ENCODE results near the gene MAT2A.

Gene MAT2A

DNA sequence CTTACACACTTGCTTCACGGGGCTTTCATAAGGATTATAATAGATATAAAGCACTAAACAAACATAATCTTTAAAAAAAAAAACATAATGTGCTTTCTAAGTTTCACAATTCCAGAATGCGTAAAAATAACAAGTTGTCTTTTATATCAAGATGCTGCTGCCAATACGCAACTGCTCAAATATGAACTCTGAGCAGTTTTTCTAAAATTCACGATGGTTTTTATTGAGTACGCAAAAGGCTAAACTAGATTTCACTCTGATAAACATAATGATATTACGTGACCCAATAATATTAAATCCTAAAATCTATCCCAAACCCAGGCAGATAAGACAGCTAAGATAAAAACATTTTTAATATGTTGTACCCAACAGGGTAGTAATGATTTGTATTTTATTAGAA is 24.6 kb upstream of the MAT2A start:
- TF ChIP-seq, protein P1, sequence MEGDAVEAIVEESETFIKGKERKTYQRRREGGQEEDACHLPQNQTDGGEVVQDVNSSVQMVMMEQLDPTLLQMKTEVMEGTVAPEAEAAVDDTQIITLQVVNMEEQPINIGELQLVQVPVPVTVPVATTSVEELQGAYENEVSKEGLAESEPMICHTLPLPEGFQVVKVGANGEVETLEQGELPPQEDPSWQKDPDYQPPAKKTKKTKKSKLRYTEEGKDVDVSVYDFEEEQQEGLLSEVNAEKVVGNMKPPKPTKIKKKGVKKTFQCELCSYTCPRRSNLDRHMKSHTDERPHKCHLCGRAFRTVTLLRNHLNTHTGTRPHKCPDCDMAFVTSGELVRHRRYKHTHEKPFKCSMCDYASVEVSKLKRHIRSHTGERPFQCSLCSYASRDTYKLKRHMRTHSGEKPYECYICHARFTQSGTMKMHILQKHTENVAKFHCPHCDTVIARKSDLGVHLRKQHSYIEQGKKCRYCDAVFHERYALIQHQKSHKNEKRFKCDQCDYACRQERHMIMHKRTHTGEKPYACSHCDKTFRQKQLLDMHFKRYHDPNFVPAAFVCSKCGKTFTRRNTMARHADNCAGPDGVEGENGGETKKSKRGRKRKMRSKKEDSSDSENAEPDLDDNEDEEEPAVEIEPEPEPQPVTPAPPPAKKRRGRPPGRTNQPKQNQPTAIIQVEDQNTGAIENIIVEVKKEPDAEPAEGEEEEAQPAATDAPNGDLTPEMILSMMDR (IDR thresholded peaks at IDR 0.05; ENCODE audit: extremely low read depth, missing control alignments) = no peak
- no peak for DNase-seq (ENCODE audit: low spot score)

DNA sequence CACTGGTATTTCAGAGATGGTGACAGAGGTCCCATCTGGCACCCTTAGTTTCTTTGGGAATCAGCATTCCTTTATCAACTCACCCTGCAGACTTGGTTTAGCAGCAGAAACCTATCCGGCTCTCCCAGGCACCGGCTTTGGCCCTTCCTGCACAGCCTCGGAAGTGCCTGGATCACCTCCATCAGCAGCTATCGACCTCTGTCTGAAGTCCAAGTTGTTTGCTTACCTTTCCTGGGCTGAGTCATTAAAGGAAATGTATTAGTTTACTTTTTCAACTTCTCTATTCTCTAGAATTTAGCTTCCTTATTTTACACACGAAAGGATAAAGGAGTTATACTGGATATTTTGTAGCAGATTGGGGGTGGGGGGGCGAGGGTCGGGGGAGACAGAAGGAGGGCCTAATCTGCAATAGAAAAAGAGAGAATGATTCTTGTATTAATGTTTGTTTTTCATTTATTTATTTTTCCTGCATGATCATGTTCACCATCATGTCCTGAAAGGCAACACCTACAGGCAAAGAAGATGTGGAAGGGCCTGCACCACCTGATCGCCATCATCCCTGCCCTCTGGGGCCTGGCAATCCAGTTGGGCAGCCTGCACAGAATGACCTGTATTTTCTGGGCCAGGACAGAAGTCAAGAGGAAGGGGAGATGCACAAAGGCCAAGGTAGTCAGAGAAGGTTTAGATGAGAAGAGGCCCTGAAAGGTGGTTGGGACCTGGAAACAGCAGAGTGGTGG is 22.1 kb upstream of the MAT2A start:
- DNase-seq (ENCODE audit: low spot score) = no peak
- TF ChIP-seq, protein P1 (IDR thresholded peaks at IDR 0.05; ENCODE audit: extremely low read depth, missing control alignments) = no peak

DNA sequence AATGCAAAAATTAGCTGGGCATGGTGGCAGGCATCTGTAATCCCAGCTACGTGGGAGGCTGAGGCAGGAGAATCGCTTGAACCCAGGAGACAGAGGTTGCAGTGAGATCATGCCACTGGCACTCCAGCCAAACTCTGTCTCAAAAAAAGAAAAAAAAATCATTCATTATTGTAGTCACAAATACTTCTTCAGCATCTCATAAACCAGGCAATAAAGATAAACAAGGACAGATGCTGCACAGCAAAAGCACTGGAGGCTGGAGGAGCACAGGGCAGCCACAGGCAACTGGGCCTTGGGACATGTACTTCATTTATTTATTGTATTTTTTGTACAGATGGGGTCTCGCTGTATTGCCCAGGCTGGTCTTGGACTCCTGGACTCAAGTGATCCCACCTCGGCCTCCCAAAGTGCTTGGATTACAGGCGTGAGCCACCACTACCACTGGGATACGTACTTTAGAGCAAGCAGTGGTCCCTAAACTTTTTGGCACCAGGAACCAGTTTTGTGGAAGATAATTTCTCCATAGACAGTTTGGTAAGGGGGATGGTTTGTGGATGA is 16.8 kb upstream of the MAT2A start:
- TF ChIP-seq, protein P1 (IDR thresholded peaks at IDR 0.05; ENCODE audit: extremely low read depth, missing control alignments) = no peak
- no peak for DNase-seq (ENCODE audit: low spot score)

DNA sequence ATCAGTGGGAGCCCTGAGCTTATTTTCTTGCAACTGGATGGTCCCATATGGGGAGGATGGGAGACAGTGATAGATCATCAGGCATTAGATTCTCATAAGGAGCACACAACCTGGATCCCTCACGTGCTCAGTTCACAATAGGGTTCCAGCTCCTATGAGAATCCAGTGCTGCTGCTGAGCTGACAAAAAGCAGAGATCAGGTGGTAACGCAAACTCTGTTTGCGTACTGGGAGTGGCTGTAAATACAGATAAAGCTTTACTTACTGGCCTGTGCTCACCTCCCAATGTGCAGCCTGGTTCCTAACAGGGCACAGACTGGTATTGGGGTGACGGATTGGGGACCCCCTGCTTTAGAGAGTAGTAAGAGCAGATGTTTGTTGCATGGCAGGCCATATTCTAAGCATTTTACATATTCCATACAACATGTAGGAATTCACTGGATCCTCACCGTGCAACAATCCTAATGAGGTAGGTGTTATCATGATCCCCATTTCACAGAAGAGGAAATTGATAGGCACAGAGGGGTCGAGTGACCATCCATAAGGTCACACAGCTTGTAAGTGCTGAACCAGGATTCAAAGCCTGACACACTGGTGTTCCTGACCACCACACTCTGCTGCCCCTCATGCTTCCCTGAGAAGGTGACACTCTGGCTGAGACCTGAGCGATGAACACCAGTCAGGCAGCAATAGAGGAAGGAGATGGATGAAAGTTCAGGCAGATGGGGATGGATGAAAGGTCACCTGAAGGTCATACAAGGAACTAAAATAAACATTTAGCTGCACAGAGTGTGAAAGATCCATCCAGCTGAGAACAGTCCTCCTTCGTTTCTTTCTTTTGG is 15.7 kb upstream of the MAT2A start:
- no peak for DNase-seq (ENCODE audit: low spot score)
- TF ChIP-seq, protein P1 (IDR thresholded peaks at IDR 0.05; ENCODE audit: extremely low read depth, missing control alignments) = no peak

DNA sequence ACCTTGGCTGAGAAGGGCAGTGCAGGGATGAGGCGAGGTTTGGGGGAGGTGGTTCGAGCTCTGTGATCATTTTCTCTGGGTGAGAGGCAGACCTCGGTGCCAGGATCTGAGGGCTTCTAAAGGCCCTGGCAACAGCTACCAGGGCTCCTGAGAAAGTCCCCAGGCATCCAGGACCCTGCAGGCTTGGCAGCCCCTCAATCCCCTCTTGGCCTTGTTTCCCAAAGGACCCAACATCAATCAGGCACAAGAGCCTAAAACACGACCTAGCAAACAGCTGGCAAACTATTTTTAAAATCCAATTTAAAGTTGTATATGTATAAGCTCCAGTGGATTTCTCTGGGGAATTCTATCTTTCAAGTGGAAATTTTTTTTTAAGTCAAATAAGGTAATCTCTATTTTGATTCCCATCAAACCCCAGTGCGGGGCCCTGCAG is 15.0 kb upstream of the MAT2A start:
- TF ChIP-seq, protein P1 (IDR thresholded peaks at IDR 0.05; ENCODE audit: extremely low read depth, missing control alignments) = no peak
- no peak for DNase-seq (ENCODE audit: low spot score)

DNA sequence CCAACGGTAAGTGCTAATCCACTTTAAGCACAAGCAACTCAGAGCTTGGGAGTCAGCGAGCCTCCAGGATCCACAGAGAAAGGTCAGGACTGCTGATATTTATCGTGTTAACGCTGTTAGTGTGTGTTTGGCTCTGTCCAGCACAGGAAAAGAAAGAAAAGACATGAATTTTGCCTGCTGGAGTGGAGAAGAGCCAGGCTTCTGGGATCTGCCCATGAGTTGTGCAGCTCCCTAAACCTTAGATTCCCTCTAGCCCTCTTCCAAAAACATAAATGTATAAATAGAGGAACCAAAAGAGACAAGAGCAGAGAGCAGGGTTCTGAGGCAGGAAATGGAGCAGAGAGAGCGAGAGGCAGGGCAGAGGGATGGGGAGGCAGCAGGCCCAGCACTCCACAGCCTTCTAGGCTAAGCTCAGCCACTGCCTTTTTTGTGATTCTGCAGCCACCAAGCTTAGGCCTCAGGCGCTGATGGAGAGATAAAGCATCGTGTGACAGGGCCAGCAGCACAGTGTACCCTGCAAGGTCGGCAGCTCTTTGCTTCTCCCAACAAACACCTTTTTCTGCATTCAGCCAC is 14.5 kb upstream of the MAT2A start:
- TF ChIP-seq, protein P1 (IDR thresholded peaks at IDR 0.05; ENCODE audit: extremely low read depth, missing control alignments) = no peak
- DNase-seq (ENCODE audit: low spot score) = no peak
